Spleen (tissue), 7 donors: ENCODE data around the gene STAT2.

Experiments
- POLR2A ChIP-seq, 3 donors: fragments of 450-650 bp; IDR thresholded peaks; one replicate each; pipeline ENCODE4 v1.5.1; 2017; ENCODE audit warnings: antibody characterized with exemption in 3 of 3, mild to moderate bottlenecking in 1 of 3
- POLR2AphosphoS5 ChIP-seq, 3 donors: sonication (generic); formaldehyde crosslinking; IDR thresholded peaks; one replicate each; pipeline ENCODE4 v1.5.1; 2017; ENCODE audit warnings: antibody characterized with exemption in 3 of 3
- TF ChIP-seq, protein P1 (sequence below), 11 experiments: fragments of 200-600 bp in 7 of 11; fragments of 450-650 bp in 4 of 11; sonication (generic) in 4 of 11; IDR thresholded peaks in 8 of 11; conservative IDR thresholded peaks in 3 of 11; 1 replicate in 7 of 11; 2 replicates in 4 of 11; pipeline versions ENCODE4 v1.4.0 to v1.8.0; 2016 to 2021; ENCODE audit warnings: antibody characterized with exemption in 11 of 11, inconsistent platforms in 4 of 11, mild to moderate bottlenecking in 1 of 11
- donor health status: DM: no; HTN: no; CAD: no; lungs with moderate emphysema.
- donor health status: DM: no; HTN: no; CAD: no.
- donor health status: DM: no; HTN: no; CAD: no.

DNA sequence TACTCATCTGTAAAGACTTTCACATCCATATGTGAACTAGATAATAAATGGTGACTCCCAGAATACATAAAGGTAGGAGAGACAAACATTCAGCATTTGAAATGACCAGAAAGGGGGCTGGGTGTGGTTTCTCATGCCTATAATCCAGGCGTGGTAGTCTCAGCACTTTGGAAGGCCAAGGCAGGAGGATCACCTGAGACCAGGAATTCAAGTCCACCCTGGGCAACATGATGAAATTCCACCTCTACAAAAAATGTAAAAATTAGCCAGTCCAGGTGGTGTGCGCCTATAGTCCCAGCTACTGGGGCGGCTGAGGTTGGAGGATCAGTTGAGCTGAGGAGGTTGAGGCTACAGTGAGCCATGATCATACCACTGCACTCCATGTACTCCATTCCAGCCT lies 55.6 kb downstream of the STAT2 start:
- TF ChIP-seq, protein P1, sequence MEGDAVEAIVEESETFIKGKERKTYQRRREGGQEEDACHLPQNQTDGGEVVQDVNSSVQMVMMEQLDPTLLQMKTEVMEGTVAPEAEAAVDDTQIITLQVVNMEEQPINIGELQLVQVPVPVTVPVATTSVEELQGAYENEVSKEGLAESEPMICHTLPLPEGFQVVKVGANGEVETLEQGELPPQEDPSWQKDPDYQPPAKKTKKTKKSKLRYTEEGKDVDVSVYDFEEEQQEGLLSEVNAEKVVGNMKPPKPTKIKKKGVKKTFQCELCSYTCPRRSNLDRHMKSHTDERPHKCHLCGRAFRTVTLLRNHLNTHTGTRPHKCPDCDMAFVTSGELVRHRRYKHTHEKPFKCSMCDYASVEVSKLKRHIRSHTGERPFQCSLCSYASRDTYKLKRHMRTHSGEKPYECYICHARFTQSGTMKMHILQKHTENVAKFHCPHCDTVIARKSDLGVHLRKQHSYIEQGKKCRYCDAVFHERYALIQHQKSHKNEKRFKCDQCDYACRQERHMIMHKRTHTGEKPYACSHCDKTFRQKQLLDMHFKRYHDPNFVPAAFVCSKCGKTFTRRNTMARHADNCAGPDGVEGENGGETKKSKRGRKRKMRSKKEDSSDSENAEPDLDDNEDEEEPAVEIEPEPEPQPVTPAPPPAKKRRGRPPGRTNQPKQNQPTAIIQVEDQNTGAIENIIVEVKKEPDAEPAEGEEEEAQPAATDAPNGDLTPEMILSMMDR (IDR thresholded peaks at IDR 0.05 in 8 of 11, conservative IDR thresholded peaks at IDR 0.05 in 3 of 11): no peak
- TF ChIP-seq POLR2A (IDR thresholded peaks at IDR 0.05) (no peak), POLR2AphosphoS5 (IDR thresholded peaks at IDR 0.05) (no peak)
